Liver (tissue), 3 donors: ENCODE measurements around the gene PITRM1.

ENCODE experiments used
- ATF3 ChIP-seq: IDR thresholded peaks from 2 replicates; pipeline ENCODE4 v1.6.1; 2016; ENCODE audit warnings: antibody characterized with exemption
- CTCF ChIP-seq: fragments of 150-350 bp; IDR thresholded peaks from 2 replicates; pipeline ENCODE4 v1.5.1; 2017; ENCODE audit warnings: improper control_type of control experiment, low read depth, low read length; ENCODE audit not compliant: missing input control
- EGR1 ChIP-seq, 2 donors: IDR thresholded peaks; 2 replicates each; pipeline ENCODE4 v1.6.1; 2016 to 2018; ENCODE audit warnings: antibody characterized with exemption in 2 of 2, low read depth in 2 of 2
- FOXA1 ChIP-seq: IDR thresholded peaks from 2 replicates; pipeline ENCODE4 v1.6.1; 2016; ENCODE audit warnings: antibody characterized with exemption
- FOXA2 ChIP-seq: IDR thresholded peaks from 2 replicates; pipeline ENCODE4 v1.6.1; 2016; ENCODE audit warnings: antibody characterized with exemption
- JUND ChIP-seq, 2 donors: IDR thresholded peaks; 2 replicates each; pipeline ENCODE4 v1.6.1; 2016; ENCODE audit warnings: antibody characterized with exemption in 2 of 2
- MAX ChIP-seq: IDR thresholded peaks from 2 replicates; pipeline ENCODE4 v1.6.1; 2016; ENCODE audit warnings: antibody characterized with exemption
- REST ChIP-seq: IDR thresholded peaks from 2 replicates; pipeline ENCODE4 v1.6.1; 2016; ENCODE audit warnings: antibody characterized with exemption, mild to moderate bottlenecking
- RXRA ChIP-seq, 2 donors: IDR thresholded peaks; 2 replicates each; pipeline ENCODE4 v1.6.1; 2017 to 2018; ENCODE audit warnings: antibody characterized with exemption in 2 of 2, mild to moderate bottlenecking in 1 of 2
- TAF1 ChIP-seq: conservative IDR thresholded peaks from 2 replicates; pipeline ENCODE4 v1.6.1; 2016; ENCODE audit warnings: antibody characterized with exemption, mild to moderate bottlenecking
- YY1 ChIP-seq: IDR thresholded peaks from 2 replicates; pipeline ENCODE4 v1.6.1; 2016; ENCODE audit warnings: antibody characterized with exemption, mild to moderate bottlenecking
- donor health status: healthy.
- donor health status: healthy.

- TF ChIP-seq CTCF (no peak), MAX (no peak), TAF1 (no peak), JUND (IDR thresholded peaks at IDR 0.05) (no peak), EGR1 (IDR thresholded peaks at IDR 0.05; ENCODE audit: low read depth in 2 of 2) (no peak), FOXA2 (no peak), RXRA (IDR thresholded peaks at IDR 0.05) (no peak), FOXA1 (no peak), ATF3 (no peak), REST (no peak), YY1 (no peak)
Observed at GRCh38 chr10:3220853-3221252, 48.3 kb upstream of the PITRM1 start.
